Ovary (tissue), 3 donors: Measurements from ENCODE around the gene PSPC1.
"Not testable (repeated sequence)": the region's sequence is repeated elsewhere in the genome, so short reads cannot be mapped to it uniquely, and the experiment has no call there.

ENCODE experiments used
- EP300 ChIP-seq: sonication (generic); formaldehyde crosslinking; IDR thresholded peaks from one replicate; pipeline ENCODE4 v1.6.1; 2017; ENCODE audit warnings: antibody characterized with exemption
- POLR2A ChIP-seq: fragments of 450-650 bp; IDR thresholded peaks from one replicate; pipeline ENCODE4 v1.6.1; 2017; ENCODE audit warnings: antibody characterized with exemption, mild to moderate bottlenecking, moderate library complexity
- TF ChIP-seq, protein P1 (sequence below), 3 donors: fragments of 450-650 bp in 2 of 3; fragments of 200-600 bp in 1 of 3; IDR thresholded peaks; one replicate each; pipeline versions ENCODE4 v1.5.1 to v1.8.0; 2016 to 2022; ENCODE audit warnings: antibody characterized with exemption in 3 of 3, mild to moderate bottlenecking in 1 of 3
- donor health status: DM: no; HTN: no; CAD: no.

DNA sequence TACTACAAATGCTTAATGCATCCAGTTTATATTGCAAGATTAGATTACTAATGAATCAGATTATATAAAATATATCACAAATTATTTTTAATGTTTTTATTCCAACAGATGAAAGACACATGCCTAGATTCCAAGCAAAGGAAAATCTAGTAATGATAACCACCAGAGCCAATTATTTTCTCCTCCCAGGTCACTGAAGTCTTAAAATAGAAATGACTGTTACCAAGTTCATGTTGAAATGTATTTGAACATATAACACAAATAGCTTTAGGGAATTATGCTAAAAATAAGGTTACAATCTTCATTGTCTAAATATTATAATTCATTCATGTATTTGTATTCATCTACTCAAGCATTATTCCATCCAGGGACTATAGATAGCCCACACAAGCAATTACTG lies 73.0 kb downstream of the PSPC1 start:
- TF ChIP-seq, protein P1, sequence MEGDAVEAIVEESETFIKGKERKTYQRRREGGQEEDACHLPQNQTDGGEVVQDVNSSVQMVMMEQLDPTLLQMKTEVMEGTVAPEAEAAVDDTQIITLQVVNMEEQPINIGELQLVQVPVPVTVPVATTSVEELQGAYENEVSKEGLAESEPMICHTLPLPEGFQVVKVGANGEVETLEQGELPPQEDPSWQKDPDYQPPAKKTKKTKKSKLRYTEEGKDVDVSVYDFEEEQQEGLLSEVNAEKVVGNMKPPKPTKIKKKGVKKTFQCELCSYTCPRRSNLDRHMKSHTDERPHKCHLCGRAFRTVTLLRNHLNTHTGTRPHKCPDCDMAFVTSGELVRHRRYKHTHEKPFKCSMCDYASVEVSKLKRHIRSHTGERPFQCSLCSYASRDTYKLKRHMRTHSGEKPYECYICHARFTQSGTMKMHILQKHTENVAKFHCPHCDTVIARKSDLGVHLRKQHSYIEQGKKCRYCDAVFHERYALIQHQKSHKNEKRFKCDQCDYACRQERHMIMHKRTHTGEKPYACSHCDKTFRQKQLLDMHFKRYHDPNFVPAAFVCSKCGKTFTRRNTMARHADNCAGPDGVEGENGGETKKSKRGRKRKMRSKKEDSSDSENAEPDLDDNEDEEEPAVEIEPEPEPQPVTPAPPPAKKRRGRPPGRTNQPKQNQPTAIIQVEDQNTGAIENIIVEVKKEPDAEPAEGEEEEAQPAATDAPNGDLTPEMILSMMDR (IDR thresholded peaks at IDR 0.05) = not testable (repeated sequence)
- TF ChIP-seq POLR2A, EP300: not testable (repeated sequence)
